Measurements from ENCODE around the gene PBX2.

Gene PBX2

GRCh38 chr6:32166411-32167061, 23.5 kb downstream of the PBX2 start:
- TF ChIP-seq TAF1 (IDR thresholded peaks at IDR 0.05; ENCODE audit: borderline replicate concordance, low read depth, low read length) (no peak), POLR2A (IDR thresholded peaks at IDR 0.05; ENCODE audit: low read depth, low read length) (no peak), POLR2AphosphoS5 (IDR thresholded peaks at IDR 0.05; ENCODE audit: low read depth, low read length) (no peak)
- no peak for DNase-seq (ENCODE audit: insufficient read length)
- no peak for FAIRE-seq

GRCh38 chr6:32164295-32164694, 25.7 kb downstream of the PBX2 start, which contains the start of gene EGFL8:
Gene EGFL8 (plus strand): TSS chr6:32164595. CDS start chr6:32166166, 1,571 bp downstream.
- FAIRE-seq = no peak

DNA sequence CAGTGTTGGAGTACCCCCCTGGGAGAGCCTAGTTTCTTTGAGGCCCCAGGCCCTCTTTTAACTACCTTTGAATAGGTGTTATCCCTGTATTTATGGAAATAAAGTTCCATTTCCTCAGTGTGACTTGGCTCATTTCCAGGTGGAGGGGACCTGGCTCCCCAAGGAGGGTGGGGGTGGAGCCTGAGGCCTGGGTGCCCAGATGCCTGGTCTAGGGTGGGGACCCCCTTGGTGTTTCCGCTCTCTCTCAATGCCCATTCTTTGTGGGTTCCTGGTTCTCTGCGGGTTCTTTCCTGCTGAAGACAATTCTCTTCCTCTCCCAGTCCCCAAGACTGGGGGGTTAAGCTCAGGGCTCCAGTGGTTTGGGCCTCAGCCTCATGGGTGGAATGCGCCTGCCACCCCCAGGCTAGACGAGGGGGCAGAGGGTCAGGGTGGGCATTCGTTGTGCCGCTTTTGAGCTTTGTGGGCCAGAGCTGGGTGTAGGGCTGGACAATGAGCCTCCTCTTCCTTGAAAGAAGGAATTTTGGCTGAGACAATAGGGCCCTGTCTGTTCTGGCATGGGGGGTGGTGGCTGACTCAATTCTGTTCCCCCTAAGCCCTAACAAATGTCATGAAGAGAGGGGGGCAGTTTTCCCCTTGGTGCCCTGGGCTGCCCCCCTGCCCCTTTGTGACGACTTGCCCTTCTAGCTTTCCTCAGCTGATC, 26.3 kb downstream of the PBX2 start:
- FAIRE-seq = no peak
- no peak for TF ChIP-seq POLR2A (IDR thresholded peaks at IDR 0.05; ENCODE audit: low read depth, low read length)
- TF ChIP-seq TAF1 (IDR thresholded peaks at IDR 0.05; ENCODE audit: borderline replicate concordance, low read depth, low read length) = no peak
- no peak for TF ChIP-seq POLR2AphosphoS5 (IDR thresholded peaks at IDR 0.05; ENCODE audit: low read depth, low read length)
- no peak for DNase-seq (ENCODE audit: insufficient read length)

More at GRCh38 chr6:32164295-32164694, 25.7 kb downstream of the PBX2 start, which contains the start of gene EGFL8:
- TF ChIP-seq POLR2A (IDR thresholded peaks at IDR 0.05; ENCODE audit: low read depth, low read length) (no peak), POLR2AphosphoS5 (IDR thresholded peaks at IDR 0.05; ENCODE audit: low read depth, low read length) (no peak), TAF1 (IDR thresholded peaks at IDR 0.05; ENCODE audit: borderline replicate concordance, low read depth, low read length) (no peak)
- DNase-seq (ENCODE audit: insufficient read length) = no peak

GRCh38 chr6:32158052-32158451, 31.9 kb downstream of the PBX2 start:
- no peak for TF ChIP-seq POLR2A (IDR thresholded peaks at IDR 0.05; ENCODE audit: low read depth, low read length)
- no peak for TF ChIP-seq POLR2AphosphoS5 (IDR thresholded peaks at IDR 0.05; ENCODE audit: low read depth, low read length)
- no peak for TF ChIP-seq TAF1 (IDR thresholded peaks at IDR 0.05; ENCODE audit: borderline replicate concordance, low read depth, low read length)
- FAIRE-seq (no peak), DNase-seq (ENCODE audit: insufficient read length) (no peak)

- DNase-seq (ENCODE audit: insufficient read length) (no peak), FAIRE-seq (no peak)
- TF ChIP-seq POLR2AphosphoS5 (IDR thresholded peaks at IDR 0.05; ENCODE audit: low read depth, low read length) (no peak), TAF1 (IDR thresholded peaks at IDR 0.05; ENCODE audit: borderline replicate concordance, low read depth, low read length) (no peak), POLR2A (IDR thresholded peaks at IDR 0.05; ENCODE audit: low read depth, low read length) (no peak)
These were observed 33.1 kb downstream of the PBX2 start for GRCh38 chr6:32156891-32157290.

- DNase-seq (ENCODE audit: insufficient read length) (peak; percentile 80), FAIRE-seq (peak; percentile 88)
- no peak for TF ChIP-seq TAF1 (IDR thresholded peaks at IDR 0.05; ENCODE audit: borderline replicate concordance, low read depth, low read length)
- no peak for TF ChIP-seq POLR2A (IDR thresholded peaks at IDR 0.05; ENCODE audit: low read depth, low read length)
- TF ChIP-seq POLR2AphosphoS5 (IDR thresholded peaks at IDR 0.05; ENCODE audit: low read depth, low read length) = no peak
These were observed 35.4 kb downstream of the PBX2 start for GRCh38 chr6:32154514-32155161.

- FAIRE-seq = peak; percentile 60
- no peak for TF ChIP-seq TAF1 (IDR thresholded peaks at IDR 0.05; ENCODE audit: borderline replicate concordance, low read depth, low read length)
- no peak for TF ChIP-seq POLR2AphosphoS5 (IDR thresholded peaks at IDR 0.05; ENCODE audit: low read depth, low read length)
- no peak for TF ChIP-seq POLR2A (IDR thresholded peaks at IDR 0.05; ENCODE audit: low read depth, low read length)
- DNase-seq (ENCODE audit: insufficient read length) = no peak
These were observed 36.2 kb downstream of the PBX2 start, which contains the start of gene PPT2 for GRCh38 chr6:32153564-32154513. Gene PPT2 (plus strand): TSS chr6:32154141. CDS start chr6:32154595, 454 bp downstream.

GRCh38 chr6:32152769-32153563, 37.0 kb downstream of the PBX2 start:
- DNase-seq (ENCODE audit: insufficient read length) (no peak), FAIRE-seq (no peak)
- TF ChIP-seq POLR2A (IDR thresholded peaks at IDR 0.05; ENCODE audit: low read depth, low read length) = no peak
- TF ChIP-seq TAF1 (IDR thresholded peaks at IDR 0.05; ENCODE audit: borderline replicate concordance, low read depth, low read length) = no peak

DNA sequence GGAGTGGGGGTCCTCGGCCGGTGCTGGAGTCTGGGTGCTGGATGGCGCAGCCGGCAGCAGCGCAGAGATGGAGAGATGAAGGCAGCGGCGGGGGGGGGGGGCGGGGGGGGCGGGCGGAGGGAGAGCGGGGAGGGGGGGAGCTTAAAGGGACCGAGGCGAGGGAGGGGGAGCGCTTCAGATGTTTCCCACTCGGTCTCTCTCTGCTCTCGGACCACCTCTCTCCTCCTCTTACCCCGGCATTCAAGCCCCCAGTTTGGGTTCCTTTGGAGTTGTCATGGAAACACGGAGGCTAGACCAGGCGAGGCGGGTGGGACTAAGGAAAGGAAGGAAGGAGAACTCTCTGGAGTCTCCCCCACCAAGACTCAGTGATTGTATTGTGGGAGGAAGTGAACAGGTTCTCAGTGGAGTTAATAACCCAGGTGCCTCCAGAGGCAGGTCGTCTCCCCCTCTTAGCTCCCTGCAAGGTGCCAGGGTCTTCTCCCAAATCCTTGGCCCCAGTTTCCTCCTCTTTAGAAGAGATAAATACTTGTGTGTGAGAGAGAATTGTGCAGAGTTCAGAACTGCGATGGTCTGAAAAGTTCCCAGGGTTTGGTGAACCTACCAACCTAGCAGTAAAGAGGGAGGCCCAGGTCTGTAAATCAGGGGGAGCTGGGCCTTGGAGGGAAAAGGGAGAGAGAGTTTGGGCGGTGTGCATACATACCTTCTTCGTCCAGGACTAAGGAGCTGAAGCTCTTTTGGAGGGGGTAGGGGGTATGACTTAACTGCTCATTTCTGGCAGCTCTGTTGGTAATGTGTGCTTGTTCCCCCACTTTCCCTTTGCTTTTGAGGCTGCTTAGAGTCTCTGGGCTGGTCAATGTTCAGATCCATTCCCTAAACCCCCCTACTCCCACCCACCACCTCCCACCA, 37.9 kb downstream of the PBX2 start, which contains the start of gene PRRT1:
PRRT1 (minus strand) TSS at position 77 of the 906 bp plus-strand sequence. CDS start 112 bp downstream, outside the sequence.
- FAIRE-seq (no peak), DNase-seq (ENCODE audit: insufficient read length) (no peak)
- no peak for TF ChIP-seq POLR2A (IDR thresholded peaks at IDR 0.05; ENCODE audit: low read depth, low read length)
- TF ChIP-seq TAF1 (IDR thresholded peaks at IDR 0.05; ENCODE audit: borderline replicate concordance, low read depth, low read length) = no peak
- no peak for TF ChIP-seq POLR2AphosphoS5 (IDR thresholded peaks at IDR 0.05; ENCODE audit: low read depth, low read length)
